ENCODE measurements around the gene SCAMP3.
"Not testable (repeated sequence)": the region's sequence is repeated elsewhere in the genome, so short reads cannot be mapped to it uniquely, and the experiment has no call there.

SCAMP3 gene

GRCh38 chr1:155226910-155227260 lies 35.3 kb downstream of the SCAMP3 start:
- no peak for FAIRE-seq

GRCh38 chr1:155226188-155226909 lies 35.8 kb downstream of the SCAMP3 start:
- FAIRE-seq = no peak

GRCh38 chr1:155225404-155225759 lies 36.8 kb downstream of the SCAMP3 start:
- FAIRE-seq = not testable (repeated sequence)

GRCh38 chr1:155223047-155223446 lies 39.1 kb downstream of the SCAMP3 start:
- FAIRE-seq = no peak

GRCh38 chr1:155220211-155220965 lies 41.8 kb downstream of the SCAMP3 start:
- not testable (repeated sequence) for FAIRE-seq

- FAIRE-seq = no peak
These were observed 42.5 kb downstream of the SCAMP3 start for GRCh38 chr1:155219592-155220031.

GRCh38 chr1:155218854-155219591 lies 43.1 kb downstream of the SCAMP3 start:
- no peak for FAIRE-seq

GRCh38 chr1:155214702-155215101 lies 47.5 kb downstream of the SCAMP3 start:
- not testable (repeated sequence) for FAIRE-seq

GRCh38 chr1:155212051-155212440 lies 50.1 kb downstream of the SCAMP3 start:
- not testable (repeated sequence) for FAIRE-seq

GRCh38 chr1:155211381-155212050 lies 50.6 kb downstream of the SCAMP3 start:
- not testable (repeated sequence) for FAIRE-seq

GRCh38 chr1:155210314-155211104 lies 51.7 kb downstream of the SCAMP3 start:
- no peak for FAIRE-seq

GRCh38 chr1:155209312-155209721 lies 52.8 kb downstream of the SCAMP3 start:
- FAIRE-seq = no peak

- no peak for FAIRE-seq
These were observed 53.4 kb downstream of the SCAMP3 start, which contains the start of gene MTX1 for GRCh38 chr1:155208541-155209311. Gene MTX1 (plus strand): TSS chr1:155208695. CDS start chr1:155208805, 110 bp downstream.

- no peak for FAIRE-seq
These were observed 54.2 kb downstream of the SCAMP3 start, which contains the start of gene THBS3 for GRCh38 chr1:155207806-155208540. Gene THBS3 (minus strand): TSS chr1:155207897. CDS start chr1:155207876, 21 bp downstream.

GRCh38 chr1:155206891-155207805 lies 55.0 kb downstream of the SCAMP3 start:
- FAIRE-seq = no peak

Data from A204.1 (cell line).